CD4-positive, CD25-positive, alpha-beta regulatory T cell (primary cell): ENCODE data around the gene FDPS. TPM values are rescaled to one million over a fixed set of nuclear protein-coding genes. Genes with fewer than 3 reads are reported as not detected.
"Not testable (repeated sequence)": the region's sequence is repeated elsewhere in the genome, so short reads cannot be mapped to it uniquely, and the experiment has no call there.

Source experiments
- ATAC-seq, 2 donors: fragments of 150-1000 bp; cut with Tn5 transposase; one replicate each; pipeline ENCODE4 v1.10.0; 2021; ENCODE audit warnings: low read depth in 2 of 2, moderate number of reproducible peaks in 2 of 2, moderate library complexity in 1 of 2
- DNase-seq, 3 donors: peaks; one replicate each; pipeline versions ENCODE4 v3.0.0 to v3.0.0-alpha.2; 2012 to 2022; ENCODE audit warnings: mixed read lengths in 1 of 3
- H3K27ac ChIP-seq: one replicate; pipeline ENCODE4 v1.7.0; 2013; ENCODE audit warnings: mild to moderate bottlenecking, low read length; ENCODE audit not compliant: insufficient read depth, poor library complexity, severe bottlenecking
- H3K27me3 ChIP-seq: one replicate; pipeline ENCODE4 v1.7.0; 2013; ENCODE audit warnings: low read length; ENCODE audit not compliant: control insufficient read depth, insufficient read depth
- H3K36me3 ChIP-seq: one replicate; pipeline ENCODE4 v1.7.0; 2013; ENCODE audit warnings: mild to moderate bottlenecking, low read length, moderate library complexity; ENCODE audit not compliant: control insufficient read depth, insufficient read depth
- H3K4me1 ChIP-seq: 2 replicates; pipeline ENCODE4 v1.7.0; 2013; ENCODE audit warnings: mild to moderate bottlenecking, low read length; ENCODE audit not compliant: insufficient read depth, control insufficient read depth, poor library complexity, severe bottlenecking
- H3K4me3 ChIP-seq: one replicate; pipeline ENCODE4 v1.7.0; 2013; ENCODE audit warnings: low read depth, mild to moderate bottlenecking, low read length, moderate library complexity
- H3K9me3 ChIP-seq, 2 experiments: 1 replicate in 1 of 2; 2 replicates in 1 of 2; pipeline ENCODE4 v1.7.0; 2013; ENCODE audit warnings: low read length in 2 of 2, mild to moderate bottlenecking in 1 of 2, moderate library complexity in 1 of 2; ENCODE audit not compliant: control insufficient read depth in 2 of 2
- H3K27ac Mint-ChIP-seq, 3 donors: one replicate each; pipeline ENCODE4 v1.8.0; 2020 to 2022; ENCODE audit warnings: mild to moderate bottlenecking in 3 of 3, mixed read lengths in 3 of 3, moderate library complexity in 2 of 3
- H3K27me3 Mint-ChIP-seq: one replicate; pipeline ENCODE4 v1.8.0; 2022; ENCODE audit warnings: mild to moderate bottlenecking, mixed read lengths
- H3K36me3 Mint-ChIP-seq: one replicate; pipeline ENCODE4 v1.8.0; 2020; ENCODE audit warnings: mixed read lengths
- H3K4me1 Mint-ChIP-seq, 4 donors: one replicate each; pipeline ENCODE4 v1.8.0; 2020 to 2022; ENCODE audit warnings: mixed read lengths in 4 of 4, mild to moderate bottlenecking in 1 of 4
- H3K4me3 Mint-ChIP-seq, 4 donors: one replicate each; pipeline ENCODE4 v1.8.0; 2020 to 2022; ENCODE audit warnings: mild to moderate bottlenecking in 4 of 4, mixed read lengths in 4 of 4, moderate library complexity in 3 of 4
- H3K9me3 Mint-ChIP-seq, 7 donors: one replicate each; pipeline ENCODE4 v1.8.0; 2020 to 2022; ENCODE audit warnings: mixed read lengths in 7 of 7, mild to moderate bottlenecking in 3 of 7, moderate library complexity in 2 of 7
- polyA plus RNA-seq, 4 donors: library from polyadenylated mRNA; unstranded; fragments of 300-500 nt; fragmentation: Illumina TruSeq; gene quantifications; one replicate each; pipeline ENCODE4 v1.2.3, GENCODE V29; 2021
- total RNA-seq: library from RNA; stranded (reverse); gene quantifications from one replicate; pipeline ENCODE4 v1.2.3, GENCODE V29; 2022

Gene FDPS
- total and polyA plus RNA-seq, 5 donors from 2014 or later, result 67.9 to 159 (median 119) TPM

DNA sequence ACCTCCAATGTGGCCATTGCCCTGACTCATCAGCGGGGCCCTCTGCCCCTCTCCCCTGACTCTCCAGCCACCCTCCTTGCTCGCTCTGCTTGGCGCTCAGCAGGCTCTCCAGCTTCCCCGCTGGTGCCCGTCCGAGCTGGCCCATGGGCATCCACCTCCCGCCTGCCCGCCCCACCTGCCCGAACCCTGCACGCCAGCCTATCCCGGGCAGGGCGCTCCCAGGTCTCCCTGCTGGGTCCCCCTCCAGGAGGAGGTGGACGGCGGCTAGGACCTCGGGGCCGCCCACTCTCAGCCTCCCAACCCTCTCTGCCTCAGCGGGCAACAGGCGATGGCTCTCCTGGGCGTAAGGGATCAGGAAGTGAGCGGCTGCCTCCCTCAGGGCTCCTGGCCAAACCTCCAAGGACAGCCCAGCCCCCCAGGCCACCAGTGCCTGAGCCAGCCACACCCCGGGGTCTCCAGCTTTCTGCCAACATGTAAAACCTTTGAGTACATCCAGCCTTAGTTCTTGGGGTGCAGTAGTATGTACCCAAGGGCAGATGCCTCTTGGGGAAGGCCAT is 20.6 kb upstream of the FDPS start:
- no peak overlapping the region for H3K27ac Mint-ChIP-seq
- no peaks in the 10 kb centered on the region for H3K4me1 Mint-ChIP-seq
- Histone ChIP-seq H3K27me3 (no peaks in the 10 kb centered on the region), H3K9me3 (no peaks in the 10 kb centered on the region), H3K36me3 (no peaks in the 10 kb centered on the region), H3K27ac (no peak overlapping the region), H3K4me1 (no peaks in the 10 kb centered on the region), H3K4me3 (no peak overlapping the region)
- peaks cover 4% of the 10 kb centered on the region for H3K27me3 Mint-ChIP-seq
- ATAC-seq (no peak), DNase-seq (no peak)
- peaks cover 0 to 2% (median 0%) of the 10 kb centered on the region in 7 donors for H3K9me3 Mint-ChIP-seq
- peaks cover 4% of the 10 kb centered on the region for H3K36me3 Mint-ChIP-seq
- no peak overlapping the region for H3K4me3 Mint-ChIP-seq

DNA sequence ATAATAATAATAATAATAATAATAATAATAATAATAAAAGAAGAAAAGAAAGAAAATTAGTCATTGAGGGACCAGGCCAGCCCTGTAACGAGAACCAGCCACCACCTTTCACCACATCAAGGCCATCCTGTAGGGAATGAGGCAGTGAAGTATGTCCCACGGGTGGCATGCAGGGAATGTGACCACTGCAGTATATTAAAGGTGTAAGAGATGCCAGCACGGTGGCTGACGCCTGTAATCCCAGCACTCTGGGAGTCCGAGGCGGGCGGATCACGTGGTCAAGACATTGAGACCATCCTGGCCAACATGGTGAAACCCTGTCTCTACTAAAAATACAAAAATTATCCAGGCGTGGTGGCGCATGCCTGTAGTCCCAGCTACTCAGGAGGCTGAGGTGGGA is 17.7 kb upstream of the FDPS start:
- H3K36me3 ChIP-seq, H3K4me3 Mint-ChIP-seq, H3K4me1 ChIP-seq, H3K4me1 Mint-ChIP-seq, H3K4me3 ChIP-seq, H3K27ac Mint-ChIP-seq, DNase-seq, ATAC-seq, H3K27ac ChIP-seq, H3K36me3 Mint-ChIP-seq, H3K9me3 ChIP-seq, H3K9me3 Mint-ChIP-seq, H3K27me3 ChIP-seq: not testable (repeated sequence)
- H3K27me3 Mint-ChIP-seq, result peaks cover 22% of the 10 kb centered on the region

DNA sequence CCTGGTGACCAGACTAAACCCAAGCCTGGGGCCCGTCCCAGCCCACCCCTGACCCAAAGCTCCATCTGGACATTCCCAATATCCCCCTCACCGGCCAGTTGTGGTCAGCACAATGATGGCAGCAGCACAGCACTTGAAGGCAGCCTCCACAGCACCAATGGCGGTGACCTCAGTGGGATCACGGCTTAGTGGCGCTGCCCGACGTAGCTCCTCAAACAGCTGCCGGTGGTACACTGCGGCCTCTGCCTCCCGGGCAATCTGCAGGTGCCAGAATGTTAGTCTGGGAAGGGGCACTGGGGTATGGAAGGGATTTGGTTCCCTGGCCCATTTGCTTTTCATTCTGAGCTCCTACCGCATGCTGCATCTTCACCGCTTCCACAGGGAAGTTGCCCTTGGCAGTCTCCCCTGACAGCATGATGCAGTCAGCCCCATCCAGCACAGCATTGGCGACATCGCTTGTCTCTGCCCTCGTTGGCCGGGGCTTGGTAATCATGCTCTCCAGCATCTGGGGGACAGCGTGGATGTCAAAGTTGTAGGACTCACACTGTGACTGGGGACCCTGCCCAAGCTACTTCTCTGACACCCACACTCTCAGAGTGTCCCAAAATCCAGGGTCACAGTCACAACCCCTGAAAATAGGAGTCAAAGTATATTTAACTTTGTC is 15.4 kb upstream of the FDPS start:
- peaks cover 0 to 2% (median 0%) of the 10 kb centered on the region in 7 donors for H3K9me3 Mint-ChIP-seq
- ATAC-seq (no peak), DNase-seq (no peak)
- peaks cover 0 to 4% (median 0%) of the 10 kb centered on the region in 4 donors for H3K4me1 Mint-ChIP-seq
- peaks cover 37% of the 10 kb centered on the region for H3K27me3 Mint-ChIP-seq
- Histone ChIP-seq H3K4me3 (no peak overlapping the region), H3K36me3 (no peaks in the 10 kb centered on the region), H3K27me3 (peaks cover 7% of the 10 kb centered on the region), H3K4me1 (peaks cover 7% of the 10 kb centered on the region), H3K27ac (no peak overlapping the region), H3K9me3 (no peaks in the 10 kb centered on the region)
- H3K36me3 Mint-ChIP-seq, result peaks cover 4% of the 10 kb centered on the region
- no peak overlapping the region for H3K4me3 Mint-ChIP-seq
- no peak overlapping the region for H3K27ac Mint-ChIP-seq

DNA sequence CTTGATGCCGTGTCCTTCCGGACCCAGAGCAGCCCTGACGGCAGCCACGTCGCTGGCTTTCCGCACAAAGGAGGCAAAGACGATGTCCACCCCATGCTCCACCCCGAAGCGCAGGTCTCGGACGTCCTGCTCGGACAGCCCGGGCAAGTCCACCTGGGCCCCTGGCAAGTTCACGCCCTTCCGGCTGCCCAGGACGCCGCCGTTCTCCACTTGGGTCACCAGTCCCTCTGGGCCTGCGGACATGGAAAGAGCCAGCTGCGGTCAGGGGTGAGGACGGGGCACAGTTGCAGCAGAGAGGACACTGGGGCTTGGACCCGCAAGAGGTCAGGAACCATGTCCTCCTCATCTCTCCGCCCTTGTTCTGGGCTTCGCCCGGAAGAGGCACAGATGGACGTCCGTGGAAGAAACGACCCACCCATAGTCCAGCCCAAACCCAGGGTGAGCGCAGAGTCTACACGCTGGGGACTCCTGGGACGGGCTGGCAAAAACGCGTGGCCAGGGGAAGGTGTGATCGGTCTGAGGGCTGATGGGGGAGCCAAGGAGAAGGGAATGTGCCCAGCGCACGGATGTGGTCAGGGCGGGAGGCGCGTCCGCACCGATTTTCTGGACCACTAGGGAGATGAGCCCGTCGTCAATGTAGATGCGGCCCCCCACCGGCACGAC is 14.0 kb upstream of the FDPS start:
- H3K4me3 Mint-ChIP-seq, result no peak overlapping the region
- ATAC-seq, result no peak
- peaks cover 0 to 2% (median 0%) of the 10 kb centered on the region in 7 donors for H3K9me3 Mint-ChIP-seq
- peaks cover 33% of the 10 kb centered on the region for H3K27me3 Mint-ChIP-seq
- no peak for DNase-seq
- no peaks in the 10 kb centered on the region for H3K9me3 ChIP-seq
- peaks cover 7% of the 10 kb centered on the region for H3K27me3 ChIP-seq
- no peaks in the 10 kb centered on the region for H3K36me3 Mint-ChIP-seq
- H3K27ac Mint-ChIP-seq, result no peak overlapping the region
- no peak overlapping the region for H3K4me3 ChIP-seq
- H3K4me1 ChIP-seq, result peaks cover 7% of the 10 kb centered on the region
- peaks cover 0 to 4% (median 0%) of the 10 kb centered on the region in 4 donors for H3K4me1 Mint-ChIP-seq
- no peaks in the 10 kb centered on the region for H3K36me3 ChIP-seq
- no peak overlapping the region for H3K27ac ChIP-seq

DNA sequence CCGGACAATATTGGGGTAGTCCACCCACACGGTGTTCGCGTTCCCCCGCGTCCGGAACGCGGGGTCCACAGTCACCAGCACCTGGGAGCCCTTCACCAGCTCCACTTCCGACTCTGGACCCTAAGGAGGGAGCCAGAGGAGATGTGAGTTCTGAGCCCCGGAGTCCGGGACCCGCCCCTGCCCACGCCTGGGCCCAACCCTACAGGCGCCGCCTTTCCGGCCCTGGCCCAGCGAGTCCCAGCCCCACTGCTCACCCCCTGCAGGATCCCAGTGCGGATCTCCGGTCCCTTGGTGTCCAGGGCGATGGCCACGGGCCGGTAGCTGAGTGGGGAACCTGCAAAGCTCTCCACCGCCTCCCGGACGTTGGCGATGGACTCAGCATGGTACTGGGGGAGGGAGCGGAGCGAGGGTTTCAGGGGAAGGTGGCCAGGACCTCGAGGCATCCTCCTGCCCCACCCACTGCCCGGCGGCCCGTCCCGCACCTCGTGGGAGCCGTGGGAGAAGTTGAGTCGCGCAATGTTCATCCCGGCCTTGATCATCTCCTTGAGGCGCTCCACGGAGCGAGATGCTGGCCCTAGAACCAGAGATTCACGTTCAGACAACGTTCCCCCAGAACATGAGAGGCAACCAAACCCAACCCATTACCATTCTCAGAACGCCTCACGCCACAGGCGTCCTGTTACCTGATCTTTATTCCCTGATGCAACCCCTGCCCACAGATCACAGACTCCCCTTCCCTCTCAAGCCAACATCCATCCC is 13.3 kb upstream of the FDPS start:
- Mint-ChIP-seq H3K36me3 (no peaks in the 10 kb centered on the region), H3K4me1 (peaks cover 0 to 4% (median 0%) of the 10 kb centered on the region in 4 donors), H3K4me3 (no peak overlapping the region), H3K27me3 (peaks cover 33% of the 10 kb centered on the region), H3K27ac (no peak overlapping the region), H3K9me3 (peaks cover 0 to 2% (median 0%) of the 10 kb centered on the region in 7 donors)
- no peak for ATAC-seq
- Histone ChIP-seq H3K4me1 (peaks cover 7% of the 10 kb centered on the region), H3K4me3 (no peak overlapping the region), H3K27ac (no peak overlapping the region), H3K27me3 (peaks cover 7% of the 10 kb centered on the region), H3K9me3 (no peaks in the 10 kb centered on the region), H3K36me3 (no peaks in the 10 kb centered on the region)
- DNase-seq, result no peak

DNA sequence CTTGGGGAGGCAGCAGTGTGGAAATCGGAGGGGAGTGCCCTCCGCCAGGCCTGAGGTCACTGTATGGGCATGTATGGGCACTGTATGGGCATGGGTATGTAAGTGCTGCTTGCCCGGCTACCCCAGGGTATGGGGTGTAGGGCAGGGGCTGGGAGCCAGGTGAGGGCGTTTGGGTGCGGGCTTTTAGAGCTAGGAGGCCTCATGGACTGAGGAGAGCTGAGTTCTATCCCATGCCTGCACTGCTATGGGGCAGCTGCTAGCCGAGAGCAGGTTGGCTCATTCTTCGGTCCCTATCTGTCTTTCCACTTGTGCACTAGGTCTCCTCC is 12.8 kb upstream of the FDPS start:
- ATAC-seq (no peak), DNase-seq (no peak)
- peaks cover 33% of the 10 kb centered on the region for H3K27me3 Mint-ChIP-seq
- Histone ChIP-seq H3K36me3 (no peaks in the 10 kb centered on the region), H3K9me3 (no peaks in the 10 kb centered on the region), H3K4me3 (no peak overlapping the region), H3K27ac (no peak overlapping the region), H3K27me3 (peaks cover 7% of the 10 kb centered on the region), H3K4me1 (peaks cover 7% of the 10 kb centered on the region)
- peaks cover 0 to 4% (median 0%) of the 10 kb centered on the region in 4 donors for H3K4me1 Mint-ChIP-seq
- no peak overlapping the region for H3K27ac Mint-ChIP-seq
- H3K9me3 Mint-ChIP-seq, result peaks cover 0 to 1% (median 0%) of the 10 kb centered on the region in 7 donors
- H3K36me3 Mint-ChIP-seq, result no peaks in the 10 kb centered on the region
- H3K4me3 Mint-ChIP-seq, result no peak overlapping the region

DNA sequence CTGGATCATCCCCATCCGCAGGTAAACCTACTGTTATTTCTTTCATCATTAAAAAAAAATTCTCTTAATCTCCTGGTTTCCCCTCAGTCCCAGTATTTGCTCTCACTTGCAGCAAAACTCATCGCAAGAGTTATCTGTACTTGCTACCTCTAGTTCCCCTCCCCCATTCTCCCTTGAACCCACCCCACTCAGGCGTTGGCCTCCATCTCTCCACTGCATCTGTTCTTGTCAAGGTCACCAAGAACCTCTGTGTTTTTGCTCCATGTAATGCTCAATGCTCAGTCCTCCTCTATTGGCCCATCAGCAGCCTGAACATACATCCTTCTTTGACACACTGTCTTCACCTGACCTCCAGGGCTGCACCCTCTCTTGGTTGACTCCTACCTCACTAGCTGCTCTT is 12.0 kb upstream of the FDPS start:
- Histone ChIP-seq H3K9me3 (no peaks in the 10 kb centered on the region), H3K4me3 (no peak overlapping the region), H3K36me3 (no peaks in the 10 kb centered on the region), H3K27ac (no peak overlapping the region), H3K27me3 (peaks cover 7% of the 10 kb centered on the region), H3K4me1 (peaks cover 7% of the 10 kb centered on the region)
- DNase-seq (no peak), ATAC-seq (no peak)
- peaks cover 33% of the 10 kb centered on the region for H3K27me3 Mint-ChIP-seq
- no peak overlapping the region for H3K27ac Mint-ChIP-seq
- no peak overlapping the region for H3K4me3 Mint-ChIP-seq
- peaks cover 0 to 4% (median 0%) of the 10 kb centered on the region in 4 donors for H3K4me1 Mint-ChIP-seq
- no peaks in the 10 kb centered on the region for H3K36me3 Mint-ChIP-seq
- no peaks in the 10 kb centered on the region for H3K9me3 Mint-ChIP-seq
